Natural killer cell (primary cell): Measurements from ENCODE around the gene ZFHX2. TPM values are rescaled to one million over a fixed set of nuclear protein-coding genes. Genes with fewer than 3 reads are reported as not detected.

Source experiments
- ATAC-seq, 3 donors: fragments of 150-1000 bp in 2 of 3; fragments of 200-7000 bp in 1 of 3; cut with Tn5 transposase; 1 replicate in 1 of 3; 2 replicates in 2 of 3; pipeline ENCODE4 v1.10.0; 2021; ENCODE audit warnings: mild to moderate bottlenecking in 2 of 3, moderate library complexity in 2 of 3
- DNase-seq, 2 donors: peaks; one replicate each; pipeline versions ENCODE4 v3.0.0 to v3.0.0-alpha.2; 2013 to 2021; ENCODE audit warnings: mixed read lengths in 1 of 2
- H3K27ac ChIP-seq: one replicate; pipeline ENCODE4 v1.5.1; 2013; ENCODE audit warnings: mild to moderate bottlenecking, low read length
- H3K27me3 ChIP-seq: one replicate; pipeline ENCODE4 v1.6.1; 2013; ENCODE audit warnings: low read length; ENCODE audit not compliant: control insufficient read depth, insufficient read depth
- H3K36me3 ChIP-seq: one replicate; pipeline ENCODE4 v1.6.1; 2013; ENCODE audit warnings: low read length; ENCODE audit not compliant: control insufficient read depth, insufficient read depth
- H3K4me1 ChIP-seq: one replicate; pipeline ENCODE4 v1.6.1; 2013; ENCODE audit warnings: low read length; ENCODE audit not compliant: control insufficient read depth, insufficient read depth
- H3K4me3 ChIP-seq: one replicate; pipeline ENCODE4 v1.5.1; 2013; ENCODE audit warnings: low read length
- H3K9me3 ChIP-seq: one replicate; pipeline ENCODE4 v1.6.1; 2013; ENCODE audit warnings: low read length; ENCODE audit not compliant: control insufficient read depth, insufficient read depth
- H3K27ac Mint-ChIP-seq, 2 donors: one replicate each; pipeline ENCODE4 v1.8.0; 2022; ENCODE audit warnings: mild to moderate bottlenecking in 2 of 2, mixed read lengths in 2 of 2, moderate library complexity in 1 of 2
- H3K27me3 Mint-ChIP-seq, 2 donors: one replicate each; pipeline ENCODE4 v1.8.0; 2022; ENCODE audit warnings: low read depth in 2 of 2, mixed read lengths in 2 of 2
- H3K36me3 Mint-ChIP-seq: one replicate; pipeline ENCODE4 v1.8.0; 2022; ENCODE audit warnings: mixed read lengths
- H3K4me1 Mint-ChIP-seq, 2 donors: one replicate each; pipeline ENCODE4 v1.8.0; 2022; ENCODE audit warnings: mixed read lengths in 2 of 2
- H3K4me3 Mint-ChIP-seq: one replicate; pipeline ENCODE4 v1.8.0; 2022; ENCODE audit warnings: mild to moderate bottlenecking, moderate library complexity, mixed read lengths
- H3K9me3 Mint-ChIP-seq, 2 donors: one replicate each; pipeline ENCODE4 v1.8.0; 2022; ENCODE audit warnings: mixed read lengths in 2 of 2
- CTCF ChIP-seq: fragments of 200-600 bp; IDR thresholded peaks from one replicate; pipeline ENCODE4 v1.8.0; 2022; ENCODE audit warnings: antibody characterized with exemption
- WGBS: methylation state at CpG from one replicate; pipeline ENCODE4 v1.1.7; 2013; ENCODE audit warnings: missing lambda C conversion rate; ENCODE audit not compliant: insufficient coverage; 5-methylcytosine and 5-hydroxymethylcytosine counted together
- intact Hi-C: fragments of 100-400 bp; cut with micrococcal nuclease; formaldehyde crosslinking; loops from one replicate; pipeline ENCODE4 v1.14.2; 2022
- total RNA-seq, 4 donors: library from RNA; stranded (reverse); fragments of 120-200 nt in 1 of 4; gene quantifications; one replicate each; pipeline versions ENCODE4 v1.2.3 to v1.2.4, GENCODE V29; 2013 to 2022

Gene ZFHX2
- total RNA-seq, 3 donors from 2014 or later (not counting 1 experiment from before 2014, with no cell fraction given): 0.07 to 0.72 (median 0.45) TPM

DNA sequence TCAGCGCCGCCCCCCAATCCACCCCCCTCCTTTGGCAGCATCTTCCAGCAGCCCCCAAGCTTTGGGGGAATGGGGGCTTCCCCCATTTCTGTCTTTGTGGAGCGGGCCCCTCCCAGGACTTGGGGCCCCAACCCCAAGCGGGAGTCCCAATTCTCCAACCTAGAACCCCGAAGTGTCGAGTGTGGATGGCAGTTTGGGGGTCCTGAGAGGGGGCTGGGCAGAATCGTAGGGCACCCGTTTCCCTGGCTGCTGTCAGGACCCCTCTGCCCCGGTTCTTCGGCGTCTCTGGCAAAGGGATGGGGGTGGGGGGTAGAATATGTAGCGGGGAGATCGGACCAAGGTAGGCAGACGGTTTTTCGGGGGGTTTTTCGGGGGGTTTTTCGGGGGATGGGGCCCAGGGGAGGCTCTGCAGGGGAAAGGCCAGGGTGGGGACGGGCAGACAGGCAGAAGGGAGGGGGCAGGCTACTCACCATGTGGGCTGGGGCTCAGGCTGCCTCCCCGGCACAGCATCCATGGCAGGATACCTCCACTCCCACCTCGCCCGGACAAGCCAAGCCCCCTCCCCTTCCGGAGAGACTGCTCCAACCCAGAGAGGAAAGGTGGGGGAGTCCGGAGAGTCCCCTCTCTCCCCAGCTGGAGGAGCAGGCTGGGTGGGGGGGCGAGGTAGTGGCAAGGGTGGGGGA lies 26.3 kb upstream of the ZFHX2 start:
- ATAC-seq (peak in 2 of 3 donors; percentile 37 to 49), DNase-seq (peak in 1 of 2 donors; percentile 40)
- Mint-ChIP-seq H3K9me3 (no peaks in the 10 kb centered on the region), H3K27me3 (peaks cover 39 to 46% of the 10 kb centered on the region in 2 donors), H3K27ac (no peak overlapping the region), H3K4me3 (no peak overlapping the region), H3K4me1 (peaks cover 5 to 15% of the 10 kb centered on the region in 2 donors), H3K36me3 (no peaks in the 10 kb centered on the region)
- no peak for TF ChIP-seq CTCF
- intact Hi-C loops: no loop called here
- Histone ChIP-seq H3K9me3 (no peaks in the 10 kb centered on the region), H3K4me1 (peaks cover 16% of the 10 kb centered on the region), H3K36me3 (no peaks in the 10 kb centered on the region), H3K27ac (no peak overlapping the region), H3K4me3 (no peak overlapping the region), H3K27me3 (peaks cover 21% of the 10 kb centered on the region)
- WGBS: 6% methylated on average over 21 of the region's 24 CpGs

DNA sequence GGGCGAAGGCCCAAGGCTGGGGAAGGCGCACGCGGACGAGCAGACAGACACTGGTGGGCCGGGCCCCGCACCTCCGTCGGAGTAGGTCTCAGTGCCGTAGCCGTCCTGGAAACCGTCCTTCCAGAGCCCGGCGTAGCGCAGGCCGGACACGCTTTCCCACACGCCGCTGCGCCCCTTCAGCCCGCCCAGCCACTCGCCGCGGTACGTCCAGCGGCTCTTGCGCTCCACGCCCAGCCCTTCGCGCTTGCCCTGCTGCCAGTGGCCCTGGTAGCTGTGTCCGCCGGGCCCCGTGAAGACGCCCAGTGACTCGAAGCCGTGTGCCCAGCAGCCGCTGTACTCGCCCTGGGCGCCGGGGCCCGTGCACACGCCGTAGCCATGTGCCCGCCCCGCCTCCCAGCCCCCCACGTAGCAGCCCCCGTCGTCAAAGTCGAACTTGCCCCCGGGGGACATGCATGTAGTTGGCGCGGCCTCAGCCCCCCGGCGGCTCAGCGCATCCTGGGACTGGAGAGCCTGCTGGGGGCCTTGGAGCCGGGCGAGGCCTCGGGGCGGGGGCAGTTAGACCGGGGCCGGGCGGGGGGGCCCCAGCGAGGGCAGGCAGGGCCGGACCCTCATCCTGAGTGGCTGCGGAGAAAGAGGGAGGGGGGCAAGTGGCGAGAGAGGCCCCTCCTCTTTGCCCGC lies 25.6 kb upstream of the ZFHX2 start:
- intact Hi-C loops: no loop called here
- DNase-seq (peak in 1 of 2 donors; percentile 28), ATAC-seq (peak in 2 of 3 donors; percentile 41 to 43)
- Histone ChIP-seq H3K9me3 (no peaks in the 10 kb centered on the region), H3K36me3 (no peaks in the 10 kb centered on the region), H3K27ac (no peak overlapping the region), H3K27me3 (peaks cover 21% of the 10 kb centered on the region), H3K4me1 (peaks cover 16% of the 10 kb centered on the region), H3K4me3 (no peak overlapping the region)
- WGBS: 6% methylated on average over 66 of the region's 67 CpGs
- H3K9me3 Mint-ChIP-seq: no peaks in the 10 kb centered on the region
- peaks cover 32 to 49% of the 10 kb centered on the region in 2 donors for H3K27me3 Mint-ChIP-seq
- H3K36me3 Mint-ChIP-seq: no peaks in the 10 kb centered on the region
- H3K27ac Mint-ChIP-seq: no peak overlapping the region
- TF ChIP-seq CTCF: no peak
- peak overlapping the region; percentile 60 for H3K4me3 Mint-ChIP-seq
- H3K4me1 Mint-ChIP-seq: peaks cover 5 to 22% of the 10 kb centered on the region in 2 donors

DNA sequence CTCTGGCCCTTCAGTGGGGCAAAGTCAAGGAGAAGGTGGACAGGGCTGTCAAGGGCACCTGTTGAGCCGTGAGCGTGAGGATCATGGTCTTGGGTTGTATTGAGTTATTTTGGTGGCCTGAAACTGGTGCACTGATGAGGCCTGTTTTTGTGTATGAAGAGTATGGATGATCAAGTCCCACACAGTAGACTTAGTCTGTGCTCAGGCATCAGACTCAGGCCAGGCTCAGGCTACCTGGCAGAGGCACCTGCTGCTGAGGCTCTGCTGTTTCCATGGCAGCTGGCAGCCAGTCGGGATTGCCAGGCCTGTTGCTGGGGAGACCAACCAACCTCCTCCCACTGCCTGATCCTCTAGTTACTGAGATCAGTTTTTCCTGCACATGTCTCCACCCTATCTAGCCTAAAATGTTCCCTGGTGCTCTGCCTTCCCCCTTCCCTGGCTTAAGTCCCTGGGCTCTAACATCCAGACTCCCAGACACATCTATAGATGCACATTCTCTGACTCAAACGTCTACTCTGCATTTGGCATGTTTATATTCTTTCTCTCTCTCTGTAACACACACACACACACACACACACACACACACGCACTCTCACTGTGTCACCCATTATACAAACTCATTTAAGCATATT lies 21.9 kb upstream of the ZFHX2 start:
- Histone ChIP-seq H3K27ac (no peak overlapping the region), H3K9me3 (no peaks in the 10 kb centered on the region), H3K4me1 (peaks cover 17% of the 10 kb centered on the region), H3K36me3 (no peaks in the 10 kb centered on the region), H3K4me3 (no peak overlapping the region), H3K27me3 (peaks cover 17% of the 10 kb centered on the region)
- Mint-ChIP-seq H3K4me1 (peaks cover 10 to 28% of the 10 kb centered on the region in 2 donors), H3K4me3 (no peak overlapping the region), H3K27me3 (peaks cover 16 to 44% of the 10 kb centered on the region in 2 donors), H3K9me3 (no peaks in the 10 kb centered on the region), H3K27ac (no peak overlapping the region), H3K36me3 (no peaks in the 10 kb centered on the region)
- no peak for TF ChIP-seq CTCF
- WGBS: 90% methylated on average over 5 of the region's 5 CpGs
- ATAC-seq: no peak
- intact Hi-C loops: no loop called here
- no peak for DNase-seq
